ENCODE measurements around the gene RFX8. TPM values are rescaled to one million over a fixed set of nuclear protein-coding genes. Genes with fewer than 3 reads are reported as not detected.
A peak's percentile ranks its signal among the peaks of the same experiment; 100 is the strongest.

The RFX8 gene
- total and polyA plus RNA-seq, 2 of the 13 experiments (the other 11 are each of a cell fraction or from before 2014, with no cell fraction given) = not detected

GRCh38 chr2:101469863-101470262 lies 5.0 kb downstream of the RFX8 start (continued):
- no peak for TF ChIP-seq SOX13 (IDR thresholded peaks at IDR 0.05)
- 0 out of 4 replicates have a peak, but pooled peaks of 1 of the 2 experiments have one; percentile 19 for TF ChIP-seq SOX13 (CRISPR knock-in tag; conservative IDR thresholded peaks at IDR 0.05 in 1 of 2, IDR thresholded peaks at IDR 0.05 in 1 of 2)
- peak; percentile 31; the same call in 1 of the 2 replicates for TF ChIP-seq KDM2A (CRISPR knock-in tag; IDR thresholded peaks at IDR 0.05; ENCODE audit: borderline replicate concordance, low read depth)
- TF ChIP-seq FOXA1 (IDR thresholded peaks at IDR 0.05) = no peak
- TF ChIP-seq FOXA1 (CRISPR knock-in tag; IDR thresholded peaks at IDR 0.05) = peak; percentile 51
- 0 out of 2 replicates have a peak, but pooled peaks have one; percentile 8 for TF ChIP-seq STAG1 (CRISPR knock-in tag; IDR thresholded peaks at IDR 0.05)
- TF ChIP-seq CBFB (CRISPR knock-in tag; IDR thresholded peaks at IDR 0.05) = peak; percentile 33; the same call in 1 of the 2 replicates
- TF ChIP-seq KLF16 (CRISPR knock-in tag; IDR thresholded peaks at IDR 0.05) = 0 out of 4 replicates have a peak, but pooled peaks of 1 of the 2 experiments have one; percentile 27
- TF ChIP-seq ETV5 (CRISPR knock-in tag; IDR thresholded peaks at IDR 0.05; ENCODE audit: borderline replicate concordance) = no peak
- peak; percentile 36; the same call in 1 of the 2 replicates for TF ChIP-seq HDAC2 (CRISPR knock-in tag; IDR thresholded peaks at IDR 0.05)

- Histone ChIP-seq H3K36me3 (replicated peaks in 1 of 2; ENCODE audit: control insufficient read depth in 1 of 2, insufficient read depth in 2 of 2, low read length in 2 of 2) (no peaks in the 10 kb centered on the region), H2AFZ (ENCODE audit: low read length) (no peak overlapping the region), H3K4me2 (ENCODE audit: low read depth, low read length) (no peak overlapping the region), H3K27ac (ENCODE audit: extremely low read length, insufficient read depth, low read length) (no peak overlapping the region), H3K79me2 (ENCODE audit: insufficient read depth, low read length) (no peaks in the 10 kb centered on the region), H4K20me1 (ENCODE audit: insufficient read depth, low read length) (no peaks in the 10 kb centered on the region), H3K4me3 (replicated peaks in 1 of 3; ENCODE audit: insufficient read depth in 1 of 3, low read depth in 2 of 3, low read length in 3 of 3) (no peak overlapping the region), H3K4me1 (ENCODE audit: insufficient read depth, low read length) (peaks cover 34% of the 10 kb centered on the region), H3K9ac (ENCODE audit: insufficient read depth, low read depth, low read length) (no peak overlapping the region), H3K9me3 (ENCODE audit: low read length) (no peaks in the 10 kb centered on the region), H3K27me3 (ENCODE audit: control insufficient read depth in 1 of 2, insufficient read depth in 2 of 2, low read length in 2 of 2) (peaks cover 5 to 48% of the 10 kb centered on the region in 2 experiments; a peak in 4 of 5 replicates)
- 33% methylated on average over 4 of the region's 4 CpGs for WGBS (ENCODE audit: low lambda C conversion rate)
- in situ Hi-C loops (cut with HindIII; ENCODE audit: extremely low pct_ligation_motif_present, low pct_unique_long_range_greater_than_20kb) (no loop called here), intact Hi-C loops (cut with micrococcal nuclease; ENCODE audit: unreplicated experiment) (no loop called here)
- no peak for DNase-seq (ENCODE audit: low spot score)
- no peak; the same call in 2 of the 3 replicates for ATAC-seq
- POLR2A ChIA-PET = no interaction called here
- no peak for FAIRE-seq
- TF ChIP-seq GPBP1L1 (CRISPR knock-in tag; IDR thresholded peaks at IDR 0.05) (no peak), RELA (CRISPR knock-in tag; IDR thresholded peaks at IDR 0.05) (no peak), SUZ12 (IDR thresholded peaks at IDR 0.05; ENCODE audit: low read depth, low read length) (no peak), ZNF589 (CRISPR knock-in tag; conservative IDR thresholded peaks at IDR 0.05) (no peak), ZNF530 (CRISPR knock-in tag; IDR thresholded peaks at IDR 0.05; ENCODE audit: low read depth) (no peak), ZNF773 (CRISPR knock-in tag; IDR thresholded peaks at IDR 0.05; ENCODE audit: borderline replicate concordance) (no peak), HIVEP1 (CRISPR knock-in tag; IDR thresholded peaks at IDR 0.05) (no peak), MAFF (IDR thresholded peaks at IDR 0.05; ENCODE audit: low read depth, low read length) (no peak), KDM5A (IDR thresholded peaks at IDR 0.05; ENCODE audit: borderline replicate concordance, low read length) (no peak)
- no TSS peak for BruUV-seq (replicated peaks)
- CTCF ChIA-PET (ENCODE audit: low intra/inter-chr PET ratio, low total read pairs) = no interaction called here
Observed at GRCh38 chr2:101467306-101467705, 7.6 kb downstream of the RFX8 start.
